GM12891 (cell line): Measurements from ENCODE around the gene VPS26C.

Source experiments
- PAX5 ChIP-seq: IDR thresholded peaks from 2 replicates; pipeline ENCODE4 v1.6.1; 2011; ENCODE audit warnings: low read length, moderate library complexity, mild to moderate bottlenecking; ENCODE audit not compliant: insufficient read depth, severe bottlenecking
- POLR2A ChIP-seq: IDR thresholded peaks from 2 replicates; pipeline ENCODE4 v1.6.1; 2011; ENCODE audit warnings: low read depth, low read length, control low read depth
- POLR2AphosphoS5 ChIP-seq: IDR thresholded peaks from 2 replicates; pipeline ENCODE4 v1.6.1; 2011; ENCODE audit warnings: low read depth, low read length, control low read depth
- POU2F2 ChIP-seq: IDR thresholded peaks from 2 replicates; pipeline ENCODE4 v1.6.1; 2011; ENCODE audit warnings: low read depth, mild to moderate bottlenecking, control low read depth, low read length, moderate library complexity
- SPI1 ChIP-seq: IDR thresholded peaks from 2 replicates; pipeline ENCODE4 v1.6.1; 2011; ENCODE audit warnings: low read depth, low read length, control low read depth

DNA sequence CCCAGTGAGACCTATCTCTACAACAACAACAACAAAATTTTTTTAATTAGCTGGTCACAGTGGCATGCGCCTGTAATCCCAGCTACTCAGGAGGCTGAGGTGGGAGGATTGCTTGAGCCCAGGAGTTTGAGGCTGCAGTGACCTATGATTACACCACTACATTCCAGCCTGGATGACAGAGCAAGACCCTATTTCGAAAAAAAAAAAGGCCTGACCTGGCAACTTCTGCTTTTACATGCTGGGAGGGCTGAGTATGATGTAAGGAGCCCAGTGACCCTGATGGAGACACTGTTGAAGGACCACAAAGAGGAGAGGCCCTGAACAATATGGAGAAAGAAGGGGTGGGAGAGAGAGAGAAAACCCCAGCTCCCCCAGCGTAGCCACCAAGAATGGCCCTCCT, 9.2 kb upstream of the VPS26C start:
- no peak for TF ChIP-seq POLR2A
- no peak for TF ChIP-seq POLR2AphosphoS5
- no peak for TF ChIP-seq PAX5
- TF ChIP-seq POU2F2, result no peak
- TF ChIP-seq SPI1, result no peak
